ENCODE measurements around the gene LRRC52. TPM values are rescaled to one million over a fixed set of nuclear protein-coding genes. Genes with fewer than 3 reads are reported as not detected.
A peak's percentile ranks its signal among the peaks of the same experiment; 100 is the strongest.

Gene LRRC52
- total RNA-seq, 1 donor from 2014 or later: 0.87 TPM

- no peak for TF ChIP-seq CTCF (IDR thresholded peaks at IDR 0.05)
- H3K9me3 ChIP-seq: no peaks in the 10 kb centered on the region
- no peak overlapping the region for H3K27ac ChIP-seq
- ATAC-seq (no peak), DNase-seq (no peak)
- no peaks in the 10 kb centered on the region for H3K36me3 ChIP-seq
- intact Hi-C loops (cut with DNase I): no loop called here
- H3K27me3 ChIP-seq: no peaks in the 10 kb centered on the region
- no peak overlapping the region for H3K4me3 ChIP-seq
- peaks cover 8% of the 10 kb centered on the region for H3K4me1 ChIP-seq
Measured at GRCh38 chr1:165544996-165545395, 1.2 kb downstream of the LRRC52 start.

- no peak for TF ChIP-seq CTCF (IDR thresholded peaks at IDR 0.05)
- no peaks in the 10 kb centered on the region for H3K9me3 ChIP-seq
- no peaks in the 10 kb centered on the region for H3K36me3 ChIP-seq
- ATAC-seq: peak; percentile 35
- no peak overlapping the region for H3K27ac ChIP-seq
- no peak for DNase-seq
- no peaks in the 10 kb centered on the region for H3K27me3 ChIP-seq
- H3K4me3 ChIP-seq: no peak overlapping the region
- H3K4me1 ChIP-seq: peaks cover 4% of the 10 kb centered on the region
- intact Hi-C loops (cut with DNase I): no loop called here
Measured at GRCh38 chr1:165545974-165546373, 2.2 kb downstream of the LRRC52 start.

- H3K27ac ChIP-seq: no peak overlapping the region
- no peak for DNase-seq
- no peaks in the 10 kb centered on the region for H3K27me3 ChIP-seq
- H3K4me1 ChIP-seq: no peaks in the 10 kb centered on the region
- intact Hi-C loops (cut with DNase I): no loop called here
- peak; percentile 89 for ATAC-seq
- H3K9me3 ChIP-seq: no peaks in the 10 kb centered on the region
- H3K36me3 ChIP-seq: no peaks in the 10 kb centered on the region
- TF ChIP-seq CTCF (IDR thresholded peaks at IDR 0.05): no peak
- H3K4me3 ChIP-seq: no peak overlapping the region
Measured at GRCh38 chr1:165549973-165550372, 6.2 kb downstream of the LRRC52 start.

- no peaks in the 10 kb centered on the region for H3K36me3 ChIP-seq
- no peaks in the 10 kb centered on the region for H3K9me3 ChIP-seq
- H3K27me3 ChIP-seq: no peaks in the 10 kb centered on the region
- H3K27ac ChIP-seq: no peak overlapping the region
- no peak overlapping the region for H3K4me3 ChIP-seq
- ATAC-seq (no peak), DNase-seq (no peak)
- intact Hi-C loops (cut with DNase I): no loop called here
- H3K4me1 ChIP-seq: no peaks in the 10 kb centered on the region
- TF ChIP-seq CTCF (IDR thresholded peaks at IDR 0.05): no peak
Measured at GRCh38 chr1:165551469-165551868, 7.7 kb downstream of the LRRC52 start.

GRCh38 chr1:165560883-165561656, 17.3 kb downstream of the LRRC52 start:
- Histone ChIP-seq H3K27me3 (no peaks in the 10 kb centered on the region), H3K27ac (no peak overlapping the region), H3K4me3 (no peak overlapping the region), H3K36me3 (no peaks in the 10 kb centered on the region), H3K9me3 (no peaks in the 10 kb centered on the region), H3K4me1 (no peaks in the 10 kb centered on the region)
- no peak for TF ChIP-seq CTCF (IDR thresholded peaks at IDR 0.05)
- intact Hi-C loops (cut with DNase I): no loop called here
- ATAC-seq (no peak), DNase-seq (no peak)

Measured in upper lobe of right lung (tissue), 1 donor.